Posterior vena cava (tissue), 2 donors: ENCODE data around the gene PRKACB. TPM values are rescaled to one million over a fixed set of nuclear protein-coding genes. Genes with fewer than 3 reads are reported as not detected.
"Not testable (repeated sequence)": the region's sequence is repeated elsewhere in the genome, so short reads cannot be mapped to it uniquely, and the experiment has no call there.

Source experiments
- DNase-seq: peaks from one replicate; pipeline ENCODE4 v3.0.0-alpha.2; 2020; ENCODE audit warnings: low spot score
- intact Hi-C, 2 donors: fragments of 100-400 bp; cut with DNase I; formaldehyde crosslinking; loops; one replicate each; pipeline versions ENCODE4 v1.14.1 to v1.14.2; 2022 to 2023
- long read RNA-seq, 2 donors: library from polyadenylated mRNA; unstranded; transcript quantifications; one replicate each; pipeline ENCODE4 v2.0.0, GENCODE V29; 2020 to 2021
- total RNA-seq, 2 donors: library from RNA; stranded (reverse); fragmentation: NEBNext Ultra II Directional; extraction: Animal tissue kit (Norgen Biotek cat#: 25700); gene quantifications; one replicate each; pipeline ENCODE4 v1.2.1, GENCODE V29; 2021
- donor health status: DM: yes; HTN: yes; CAD: no.
- donor health status: DM: yes; HTN: yes; CAD: no.

The PRKACB gene
- 10 to 100 TPM; 69.2 to 80.2 TPM for total RNA-seq
- long read RNA-seq, donor 1, full-length matches to known transcripts: 10 of 22 reads
- long read RNA-seq, donor 1, partial matches to known transcripts: 3 of 22 reads
- long read RNA-seq, donor 1, other reads (novel, unspliced or antisense): 9 of 22 reads
- long read RNA-seq, donor 2, full-length matches to known transcripts: 4 of 11 reads
- long read RNA-seq, donor 2, partial matches to known transcripts: 0 of 11 reads
- long read RNA-seq, donor 2, other reads (novel, unspliced or antisense): 7 of 11 reads

- DNase-seq: no peak
- intact Hi-C loops: loop anchor here in 1 of 2 donors (10.0 kb wide), 1 partner anchor 291 kb away; no protein-coding TSS in a partner anchor
Measured at GRCh38 chr1:84143796-84144565, at the start of gene PRKACB. TSS of gene PRKACB (plus strand) at chr1:84144271. CDS start at chr1:84144362, 91 bp downstream.

- intact Hi-C loops: no loop called here
- DNase-seq: no peak
Measured at GRCh38 chr1:84095308-84095707, 48.8 kb upstream of the PRKACB start.

GRCh38 chr1:84096176-84096575, 47.9 kb upstream of the PRKACB start:
- no peak for DNase-seq
- intact Hi-C loops: no loop called here

DNA sequence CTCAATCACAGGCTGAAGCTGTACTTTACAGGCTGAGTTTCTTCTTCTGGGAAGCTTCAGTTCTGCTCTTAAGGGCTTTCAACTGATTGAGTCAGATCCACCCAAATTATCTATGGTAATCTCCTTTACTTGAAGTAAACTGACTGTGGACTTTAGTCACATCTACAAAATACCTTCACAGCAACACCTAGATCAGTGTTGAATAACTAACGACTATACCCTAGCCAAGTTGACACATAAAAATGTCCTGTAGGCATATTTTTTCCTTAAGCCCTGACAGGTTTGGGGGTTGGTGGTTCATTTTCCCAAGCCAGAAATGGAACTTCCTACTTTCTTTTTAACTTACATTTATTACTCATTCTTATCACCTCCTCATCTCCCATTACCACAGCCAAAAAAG, 42.9 kb upstream of the PRKACB start:
- no peak for DNase-seq
- intact Hi-C loops: no loop called here

GRCh38 chr1:84103197-84103992, 40.7 kb upstream of the PRKACB start:
- intact Hi-C loops: no loop called here

DNA sequence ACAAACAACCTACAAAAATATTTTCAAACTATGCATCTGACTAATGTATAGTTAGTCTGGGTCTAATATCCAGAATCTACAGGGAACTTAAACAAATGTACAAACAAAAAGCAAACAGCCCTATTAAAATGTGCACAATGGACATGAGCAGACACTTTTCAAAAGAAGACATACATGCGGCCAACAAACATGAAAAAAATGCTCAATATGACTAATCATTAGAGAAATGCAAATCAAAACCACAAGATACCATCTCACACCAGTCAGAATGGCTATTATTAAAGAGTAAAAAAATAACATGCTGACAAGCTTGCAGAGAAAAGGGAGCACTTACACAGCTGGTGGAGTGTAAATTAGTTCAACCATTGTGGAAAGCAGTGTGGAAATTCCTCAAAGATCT, 36.5 kb upstream of the PRKACB start:
- intact Hi-C loops: not testable (repeated sequence)

More at GRCh38 chr1:84103197-84103992, 40.7 kb upstream of the PRKACB start:
- DNase-seq: no peak

GRCh38 chr1:84107955-84108354, 36.1 kb upstream of the PRKACB start:
- no peak for DNase-seq
- intact Hi-C loops: no loop called here

More for the DNA sequence above, 36.5 kb upstream of the PRKACB start:
- DNase-seq: not testable (repeated sequence)

DNA sequence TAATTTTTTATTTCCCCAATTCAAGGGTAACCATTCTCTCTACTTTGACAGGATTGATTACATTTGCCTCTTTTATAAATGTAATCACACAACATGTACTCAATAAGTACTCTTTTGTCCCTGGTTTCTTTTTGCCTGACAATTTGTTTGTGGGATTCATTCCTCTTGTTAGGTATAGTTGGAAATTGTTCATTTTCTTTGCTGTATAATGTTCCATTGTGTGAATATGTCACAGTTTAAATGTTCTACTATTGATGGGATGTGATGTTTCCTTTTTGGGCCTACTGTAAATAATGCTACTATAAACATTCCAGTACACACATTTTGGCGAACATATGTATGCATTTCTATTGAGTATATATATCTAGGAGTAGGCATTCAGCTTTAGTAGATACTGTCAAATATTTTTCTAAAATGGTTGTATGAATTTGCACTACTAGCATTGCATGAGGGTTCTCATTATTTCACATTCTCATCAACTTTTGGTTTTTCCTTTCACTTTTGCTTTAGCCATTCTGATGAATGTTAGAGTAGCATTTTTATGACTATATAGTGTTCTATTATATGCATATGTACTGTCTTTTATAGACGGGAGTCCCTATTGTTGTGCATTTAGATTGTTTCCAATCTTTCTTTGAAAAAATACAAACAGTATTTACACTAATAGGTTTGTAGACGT, 35.0 kb upstream of the PRKACB start:
- intact Hi-C loops: no loop called here
- no peak for DNase-seq

GRCh38 chr1:84110629-84111028, 33.4 kb upstream of the PRKACB start:
- intact Hi-C loops: no loop called here
- no peak for DNase-seq

GRCh38 chr1:84116558-84116957, 27.5 kb upstream of the PRKACB start:
- intact Hi-C loops: loop anchor here in 1 of 2 donors (5.0 kb wide), 1 partner anchor 184 kb away; no protein-coding TSS in a partner anchor
- no peak for DNase-seq

DNA sequence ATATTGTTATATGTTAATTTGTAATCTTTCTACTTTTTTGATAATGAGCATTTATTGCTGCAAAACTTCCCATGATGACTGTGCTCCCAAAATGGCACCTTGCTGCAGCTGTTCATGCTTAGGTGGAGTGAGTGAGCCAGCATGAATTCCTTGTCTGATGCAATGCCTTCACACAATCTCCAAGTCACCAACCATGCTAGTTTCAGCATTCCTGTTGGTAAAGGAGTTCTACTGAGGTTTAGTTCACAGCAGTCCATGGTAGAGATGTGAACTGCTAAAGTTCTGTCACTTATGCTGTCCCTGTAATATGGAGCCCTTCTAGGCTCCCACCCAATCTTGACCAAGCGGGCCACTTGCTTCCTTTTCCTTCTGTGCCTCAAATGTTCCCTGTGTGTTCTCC, 26.2 kb upstream of the PRKACB start:
- no peak for DNase-seq
- intact Hi-C loops: loop anchor here in 1 of 2 donors (5.0 kb wide), 1 partner anchor 186 kb away; no protein-coding TSS in a partner anchor

GRCh38 chr1:84121360-84121759, 22.7 kb upstream of the PRKACB start:
- DNase-seq: no peak
- intact Hi-C loops: no loop called here

- DNase-seq: no peak
- intact Hi-C loops: no loop called here
Measured at GRCh38 chr1:84122780-84123382, 21.2 kb upstream of the PRKACB start.

DNA sequence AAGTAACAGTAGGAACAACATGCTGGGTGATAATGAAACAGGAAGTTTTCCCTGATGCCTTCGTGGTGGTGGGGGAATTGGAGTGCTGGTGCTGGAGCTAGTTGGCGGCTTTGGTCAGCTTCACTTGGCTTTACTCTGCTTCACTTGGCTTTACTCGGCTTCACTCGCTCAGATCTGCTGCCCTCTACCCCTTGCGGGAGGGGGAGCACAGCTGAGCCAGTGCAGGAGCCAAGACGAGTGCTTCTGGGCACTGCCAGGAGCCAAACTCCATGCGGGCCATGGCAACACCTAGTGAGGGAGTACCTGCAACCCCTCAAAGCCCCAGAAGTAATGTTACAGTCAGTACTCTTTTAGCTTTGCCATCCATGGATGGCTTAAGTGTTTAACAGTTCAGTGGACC, 10.6 kb upstream of the PRKACB start:
- intact Hi-C loops: no loop called here

DNA sequence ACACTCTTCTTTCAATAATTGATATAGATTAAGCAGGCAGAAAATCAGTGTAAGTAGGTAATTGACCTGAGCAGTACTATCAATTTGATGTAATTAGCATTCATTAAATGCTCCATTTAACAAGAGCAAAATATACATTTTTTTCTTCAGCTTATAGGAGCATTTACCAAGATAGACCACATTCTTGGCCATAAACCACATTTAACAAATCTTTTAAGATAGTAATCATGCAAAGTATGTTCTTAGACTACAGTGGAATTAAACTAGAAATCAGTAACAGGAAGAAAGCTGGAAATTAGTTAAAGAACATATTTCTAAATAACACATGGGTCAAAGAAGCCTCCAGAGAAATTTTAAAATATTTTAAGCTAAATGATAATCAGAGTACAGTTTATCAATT, 8.7 kb upstream of the PRKACB start:
- DNase-seq: no peak
- intact Hi-C loops: loop anchor here in 1 of 2 donors (5.0 kb wide), 1 partner anchor 297 kb away; no protein-coding TSS in a partner anchor

More for the DNA sequence above, 10.6 kb upstream of the PRKACB start:
- no peak for DNase-seq

GRCh38 chr1:84141182-84142003, 2.7 kb upstream of the PRKACB start:
- DNase-seq: no peak
- intact Hi-C loops: loop anchor here in 1 of 2 donors (10.0 kb wide), 1 partner anchor 293 kb away; no protein-coding TSS in a partner anchor

GRCh38 chr1:84145068-84145467, 997 bp downstream of the PRKACB start:
- intact Hi-C loops: loop anchor here in 1 of 2 donors (10.0 kb wide), 1 partner anchor 290 kb away; no protein-coding TSS in a partner anchor
- no peak for DNase-seq
